C4-2B (cell line): ENCODE results near the gene UPF3B.

Source experiments
- CTCF ChIP-seq: fragments of 450-650 bp; conservative IDR thresholded peaks from 2 replicates; pipeline ENCODE4 v1.5.1; 2017; ENCODE audit warnings: mild to moderate bottlenecking
- ZFX ChIP-seq: fragments of 450-650 bp; IDR thresholded peaks from 2 replicates; pipeline ENCODE4 v1.6.1; 2017

DNA sequence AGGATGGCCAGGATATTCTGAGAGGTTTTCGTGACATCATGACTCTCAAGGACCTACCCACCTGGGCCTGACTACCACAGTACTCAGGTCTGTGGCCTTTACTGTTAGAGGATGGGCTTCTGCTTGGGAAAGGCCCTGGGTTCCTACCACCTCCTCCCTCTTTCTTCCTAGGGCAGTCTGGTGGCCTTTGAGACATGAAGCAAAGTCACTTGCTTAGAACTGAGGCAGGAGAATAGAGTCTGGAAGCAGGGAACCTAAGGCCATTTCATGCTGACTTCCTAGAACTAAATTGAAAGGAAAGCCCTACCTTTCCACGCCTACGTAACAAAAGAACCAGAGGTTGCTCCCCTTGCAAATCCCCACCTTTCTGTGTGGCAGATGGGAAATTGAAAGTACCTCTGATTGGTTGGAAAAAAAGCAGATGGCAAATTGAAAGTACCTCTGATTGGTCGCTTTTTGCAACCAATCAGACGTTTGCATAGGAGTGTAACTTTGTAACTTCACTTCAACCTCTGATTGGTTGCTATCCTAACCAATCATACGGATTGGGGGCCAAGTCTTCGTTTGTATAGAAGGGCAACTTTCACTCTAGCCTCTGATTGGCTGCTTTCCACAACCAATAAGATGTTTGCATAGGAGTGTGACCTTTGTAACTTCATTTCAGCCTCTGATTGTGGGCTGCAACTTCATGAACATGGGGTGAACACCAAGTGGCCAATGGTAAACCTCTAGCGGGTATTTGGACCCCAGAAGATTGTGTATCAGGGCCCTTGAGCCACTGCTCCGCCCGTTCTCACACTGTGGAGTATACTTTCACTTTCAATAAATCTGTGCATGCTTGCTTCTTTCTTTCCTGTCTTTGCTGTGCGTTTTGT, 33.0 kb upstream of the UPF3B start:
- TF ChIP-seq CTCF: no peak
- TF ChIP-seq ZFX: no peak
